HepG2 (cell line): ENCODE data around the gene SCAF8. TPM values are rescaled to one million over a fixed set of nuclear protein-coding genes. Genes with fewer than 3 reads are reported as not detected.

Experiments used
- CEBPZ ChIP-seq: IDR thresholded peaks from 2 replicates; pipeline ENCODE4 v1.6.1; 2012; ENCODE audit warnings: low read length, improper control_type of control experiment
- DMAP1 ChIP-seq: IDR thresholded peaks from 2 replicates; pipeline ENCODE4 v1.6.1; 2016
- FOXK2 ChIP-seq: fragments of 450-650 bp; IDR thresholded peaks from 2 replicates; pipeline ENCODE4 v1.6.1; 2016
- MAF1 ChIP-seq: sonication (generic); formaldehyde crosslinking; IDR thresholded peaks from 2 replicates; pipeline ENCODE4 v1.5.0; 2020; ENCODE audit warnings: missing genetic modification reagents, borderline replicate concordance
- NR2F6 ChIP-seq, 2 experiments: IDR thresholded peaks; 2 replicates each; pipeline ENCODE4 v1.6.1; 2016; ENCODE audit warnings: antibody characterized with exemption in 1 of 2, mild to moderate bottlenecking in 1 of 2
- PAXIP1 ChIP-seq: sonication (generic); formaldehyde crosslinking; conservative IDR thresholded peaks from 2 replicates; pipeline ENCODE4 v1.4.0; 2020; ENCODE audit warnings: mild to moderate bottlenecking, missing genetic modification reagents, moderate library complexity
- PCBP1 ChIP-seq: fragments of 200-400 bp; formaldehyde crosslinking; IDR thresholded peaks from 2 replicates; pipeline ENCODE4 v1.6.1; 2017; ENCODE audit warnings: mild to moderate bottlenecking, low read depth, low read length, borderline replicate concordance
- PRPF4 ChIP-seq: fragments of 200-400 bp; formaldehyde crosslinking; IDR thresholded peaks from 2 replicates; pipeline ENCODE4 v1.6.1; 2016; ENCODE audit warnings: low read length, low read depth; ENCODE audit not compliant: poor library complexity, severe bottlenecking
- ZBTB8A ChIP-seq: sonication (generic); formaldehyde crosslinking; IDR thresholded peaks from 2 replicates; pipeline ENCODE4 v1.4.0; 2020; ENCODE audit warnings: mild to moderate bottlenecking, low read depth, missing genetic modification reagents, borderline replicate concordance
- ZMYM2 ChIP-seq: sonication (generic); formaldehyde crosslinking; IDR thresholded peaks from 2 replicates; pipeline ENCODE4 v1.8.0; 2022; ENCODE audit warnings: mild to moderate bottlenecking, missing genetic modification reagents
- ZNF160 ChIP-seq: sonication (generic); formaldehyde crosslinking; IDR thresholded peaks from 2 replicates; pipeline ENCODE4 v1.8.0; 2022; ENCODE audit warnings: mild to moderate bottlenecking, inconsistent platforms, missing genetic modification reagents
- ZNF17 ChIP-seq: sonication (generic); formaldehyde crosslinking; IDR thresholded peaks from 2 replicates; pipeline ENCODE4 v1.5.0; 2020; ENCODE audit warnings: mild to moderate bottlenecking, missing genetic modification reagents
- ZNF180 ChIP-seq: sonication (generic); formaldehyde crosslinking; IDR thresholded peaks from 2 replicates; pipeline ENCODE4 v1.4.0; 2020; ENCODE audit warnings: low read depth, missing genetic modification reagents, borderline replicate concordance
- ZNF3 ChIP-seq: IDR thresholded peaks from 2 replicates; pipeline ENCODE4 v1.7.0; 2017; ENCODE audit warnings: inconsistent platforms
- ZNF557 ChIP-seq: sonication (generic); formaldehyde crosslinking; IDR thresholded peaks from 2 replicates; pipeline ENCODE4 v1.4.0; 2020; ENCODE audit warnings: missing genetic modification reagents
- polyA plus RNA-seq, 8 experiments: library from polyadenylated mRNA; depleted of rRNA in 3 of 8; stranded (reverse) in 7 of 8; unstranded in 1 of 8; fragments of >200 nt; fragmentation: Illumina TruSeq in 4 of 8; extraction: Trizol in 4 of 8; gene quantifications; 2 replicates each; pipeline versions ENCODE4 v1.2.1 to v1.2.3, GENCODE V29; 2011 to 2016; ENCODE audit warnings: low read depth in 4 of 8, missing spikeins in 1 of 8, mixed read lengths in 1 of 8; ENCODE audit not compliant: insufficient read depth in 1 of 8
- total RNA-seq, 5 experiments: library from RNA; depleted of rRNA; stranded (reverse); fragments of >200 nt; fragmentation: Illumina TruSeq; extraction: Trizol; gene quantifications; 2 replicates each; pipeline ENCODE4 v1.2.3, GENCODE V29; 2016; ENCODE audit warnings: low read depth in 1 of 5
- TF ChIP-seq, protein P1 (sequence below): sonication (generic); formaldehyde crosslinking; IDR thresholded peaks from 2 replicates; pipeline ENCODE4 v1.5.1; 2020; ENCODE audit warnings: missing genetic modification reagents, mild to moderate bottlenecking, borderline replicate concordance
- TF ChIP-seq, protein P2 (sequence below): sonication (generic); formaldehyde crosslinking; IDR thresholded peaks from 2 replicates; pipeline ENCODE4 v1.5.0; 2020; ENCODE audit warnings: mild to moderate bottlenecking, missing genetic modification reagents, borderline replicate concordance
- TF ChIP-seq, protein P3 (sequence below): sonication (generic); formaldehyde crosslinking; IDR thresholded peaks from 2 replicates; pipeline ENCODE4 v1.5.0; 2020; ENCODE audit warnings: mild to moderate bottlenecking, missing genetic modification reagents

Gene SCAF8
- total and polyA plus RNA-seq, 2 of the 13 experiments (the other 11 are each of a cell fraction or from before 2014, with no cell fraction given): 15.3 to 40.8 TPM

DNA sequence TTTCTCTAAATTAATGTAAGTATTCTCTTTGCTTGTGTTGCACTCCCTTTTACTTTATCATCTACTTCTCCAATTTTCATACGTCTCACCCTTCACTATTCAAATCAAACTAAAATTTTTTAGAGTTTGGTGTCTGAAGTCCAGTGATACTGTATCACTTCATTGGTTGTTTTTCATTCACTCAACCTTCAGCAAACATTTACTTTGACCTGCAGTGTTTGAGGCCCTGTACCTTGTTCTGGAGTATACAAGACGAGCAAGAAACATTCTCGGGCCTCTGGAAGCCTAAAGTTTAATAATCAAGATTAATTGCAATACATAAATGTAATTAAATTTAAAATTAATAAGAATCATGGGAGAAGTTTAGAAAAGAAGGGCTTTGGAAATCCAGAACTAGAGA is 64.6 kb downstream of the SCAF8 start (continued):
- no peak for TF ChIP-seq ZNF17 (CRISPR knock-in tag)
- TF ChIP-seq, protein P1, sequence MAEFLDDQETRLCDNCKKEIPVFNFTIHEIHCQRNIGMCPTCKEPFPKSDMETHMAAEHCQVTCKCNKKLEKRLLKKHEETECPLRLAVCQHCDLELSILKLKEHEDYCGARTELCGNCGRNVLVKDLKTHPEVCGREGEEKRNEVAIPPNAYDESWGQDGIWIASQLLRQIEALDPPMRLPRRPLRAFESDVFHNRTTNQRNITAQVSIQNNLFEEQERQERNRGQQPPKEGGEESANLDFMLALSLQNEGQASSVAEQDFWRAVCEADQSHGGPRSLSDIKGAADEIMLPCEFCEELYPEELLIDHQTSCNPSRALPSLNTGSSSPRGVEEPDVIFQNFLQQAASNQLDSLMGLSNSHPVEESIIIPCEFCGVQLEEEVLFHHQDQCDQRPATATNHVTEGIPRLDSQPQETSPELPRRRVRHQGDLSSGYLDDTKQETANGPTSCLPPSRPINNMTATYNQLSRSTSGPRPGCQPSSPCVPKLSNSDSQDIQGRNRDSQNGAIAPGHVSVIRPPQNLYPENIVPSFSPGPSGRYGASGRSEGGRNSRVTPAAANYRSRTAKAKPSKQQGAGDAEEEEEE (CRISPR knock-in tag): no peak
- peak; percentile 68 for TF ChIP-seq PAXIP1 (CRISPR knock-in tag)
- no peak for TF ChIP-seq ZNF3
- TF ChIP-seq ZMYM2: 0 out of 2 replicates have a peak, but pooled peaks have one; percentile 17
- TF ChIP-seq DMAP1 (CRISPR knock-in tag): no peak
- TF ChIP-seq ZNF160 (CRISPR knock-in tag): no peak
- TF ChIP-seq CEBPZ: no peak
- TF ChIP-seq, protein P2, sequence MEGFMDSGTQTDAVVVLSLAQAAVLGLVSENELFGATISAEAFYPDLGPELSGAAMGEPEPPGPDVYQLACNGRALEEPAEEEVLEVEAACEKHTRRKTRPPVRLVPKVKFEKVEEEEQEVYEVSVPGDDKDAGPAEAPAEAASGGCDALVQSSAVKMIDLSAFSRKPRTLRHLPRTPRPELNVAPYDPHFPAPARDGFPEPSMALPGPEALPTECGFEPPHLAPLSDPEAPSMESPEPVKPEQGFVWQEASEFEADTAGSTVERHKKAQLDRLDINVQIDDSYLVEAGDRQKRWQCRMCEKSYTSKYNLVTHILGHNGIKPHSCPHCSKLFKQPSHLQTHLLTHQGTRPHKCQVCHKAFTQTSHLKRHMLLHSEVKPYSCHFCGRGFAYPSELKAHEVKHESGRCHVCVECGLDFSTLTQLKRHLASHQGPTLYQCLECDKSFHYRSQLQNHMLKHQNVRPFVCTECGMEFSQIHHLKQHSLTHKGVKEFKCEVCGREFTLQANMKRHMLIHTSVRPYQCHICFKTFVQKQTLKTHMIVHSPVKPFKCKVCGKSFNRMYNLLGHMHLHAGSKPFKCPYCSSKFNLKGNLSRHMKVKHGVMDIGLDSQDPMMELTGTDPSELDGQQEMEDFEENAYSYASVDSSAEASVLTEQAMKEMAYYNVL (CRISPR knock-in tag): peak; percentile 100
- TF ChIP-seq PCBP1: no peak
- TF ChIP-seq, protein P3, sequence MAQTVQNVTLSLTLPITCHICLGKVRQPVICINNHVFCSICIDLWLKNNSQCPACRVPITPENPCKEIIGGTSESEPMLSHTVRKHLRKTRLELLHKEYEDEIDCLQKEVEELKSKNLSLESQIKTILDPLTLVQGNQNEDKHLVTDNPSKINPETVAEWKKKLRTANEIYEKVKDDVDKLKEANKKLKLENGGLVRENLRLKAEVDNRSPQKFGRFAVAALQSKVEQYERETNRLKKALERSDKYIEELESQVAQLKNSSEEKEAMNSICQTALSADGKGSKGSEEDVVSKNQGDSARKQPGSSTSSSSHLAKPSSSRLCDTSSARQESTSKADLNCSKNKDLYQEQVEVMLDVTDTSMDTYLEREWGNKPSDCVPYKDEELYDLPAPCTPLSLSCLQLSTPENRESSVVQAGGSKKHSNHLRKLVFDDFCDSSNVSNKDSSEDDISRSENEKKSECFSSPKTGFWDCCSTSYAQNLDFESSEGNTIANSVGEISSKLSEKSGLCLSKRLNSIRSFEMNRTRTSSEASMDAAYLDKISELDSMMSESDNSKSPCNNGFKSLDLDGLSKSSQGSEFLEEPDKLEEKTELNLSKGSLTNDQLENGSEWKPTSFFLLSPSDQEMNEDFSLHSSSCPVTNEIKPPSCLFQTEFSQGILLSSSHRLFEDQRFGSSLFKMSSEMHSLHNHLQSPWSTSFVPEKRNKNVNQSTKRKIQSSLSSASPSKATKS (CRISPR knock-in tag): no peak
- TF ChIP-seq ZNF180 (CRISPR knock-in tag): no peak
- no peak for TF ChIP-seq ZBTB8A (CRISPR knock-in tag)
- TF ChIP-seq NR2F6 (IDR thresholded peaks at IDR 0.05): no peak
- 0 out of 2 replicates have a peak, but pooled peaks have one; percentile 15 for TF ChIP-seq NR2F6 (CRISPR knock-in tag; IDR thresholded peaks at IDR 0.05)
- no peak for TF ChIP-seq ZNF557 (CRISPR knock-in tag)
- TF ChIP-seq PRPF4: no peak
- TF ChIP-seq MAF1 (CRISPR knock-in tag): no peak
- TF ChIP-seq FOXK2: no peak
